Retinal pigment epithelial cell (primary cell): Measurements from ENCODE around the gene ANKRD65.
"Not testable (repeated sequence)": the region's sequence is repeated elsewhere in the genome, so short reads cannot be mapped to it uniquely, and the experiment has no call there.

Experiments
- DNase-seq: peaks from one replicate; pipeline ENCODE4 v3.0.0-alpha.2; 2010; ENCODE audit warnings: low read depth
- H3K4me3 ChIP-seq: 2 replicates; pipeline ENCODE4 v1.5.1; 2011; ENCODE audit warnings: mild to moderate bottlenecking, low read length, control low read depth, moderate library complexity
- TF ChIP-seq, protein P1 (sequence below): conservative IDR thresholded peaks from 2 replicates; pipeline ENCODE4 v1.5.1; 2011; ENCODE audit warnings: low read depth, low read length, control low read depth, inconsistent platforms

Gene ANKRD65

GRCh38 chr1:1370771-1371300 lies 50.2 kb downstream of the ANKRD65 start:
- no peak overlapping the region for H3K4me3 ChIP-seq
- DNase-seq = no peak
- TF ChIP-seq, protein P1, sequence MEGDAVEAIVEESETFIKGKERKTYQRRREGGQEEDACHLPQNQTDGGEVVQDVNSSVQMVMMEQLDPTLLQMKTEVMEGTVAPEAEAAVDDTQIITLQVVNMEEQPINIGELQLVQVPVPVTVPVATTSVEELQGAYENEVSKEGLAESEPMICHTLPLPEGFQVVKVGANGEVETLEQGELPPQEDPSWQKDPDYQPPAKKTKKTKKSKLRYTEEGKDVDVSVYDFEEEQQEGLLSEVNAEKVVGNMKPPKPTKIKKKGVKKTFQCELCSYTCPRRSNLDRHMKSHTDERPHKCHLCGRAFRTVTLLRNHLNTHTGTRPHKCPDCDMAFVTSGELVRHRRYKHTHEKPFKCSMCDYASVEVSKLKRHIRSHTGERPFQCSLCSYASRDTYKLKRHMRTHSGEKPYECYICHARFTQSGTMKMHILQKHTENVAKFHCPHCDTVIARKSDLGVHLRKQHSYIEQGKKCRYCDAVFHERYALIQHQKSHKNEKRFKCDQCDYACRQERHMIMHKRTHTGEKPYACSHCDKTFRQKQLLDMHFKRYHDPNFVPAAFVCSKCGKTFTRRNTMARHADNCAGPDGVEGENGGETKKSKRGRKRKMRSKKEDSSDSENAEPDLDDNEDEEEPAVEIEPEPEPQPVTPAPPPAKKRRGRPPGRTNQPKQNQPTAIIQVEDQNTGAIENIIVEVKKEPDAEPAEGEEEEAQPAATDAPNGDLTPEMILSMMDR = no peak

DNA sequence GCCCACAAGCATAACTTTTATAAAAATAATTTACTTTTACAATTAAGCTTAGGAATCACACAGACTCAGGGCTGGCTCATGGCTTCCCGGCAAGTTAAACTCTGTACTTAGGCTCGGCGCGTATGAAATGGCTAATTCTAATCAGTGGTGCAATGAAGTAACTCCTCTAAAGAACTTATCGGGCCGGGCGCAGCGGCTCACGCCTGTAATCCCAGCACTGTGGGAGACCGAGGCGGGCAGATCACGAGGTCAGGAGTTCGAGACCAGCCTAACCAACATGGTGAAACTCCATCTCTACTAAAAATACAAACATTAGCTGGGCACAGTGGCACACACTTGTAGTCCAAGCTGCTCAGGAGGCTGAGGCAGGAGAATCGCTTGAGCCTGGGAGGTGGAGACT lies 51.0 kb downstream of the ANKRD65 start:
- not testable (repeated sequence) for DNase-seq, H3K4me3 ChIP-seq
